K562 (cell line): Measurements from ENCODE around the gene ASIC1. TPM values are rescaled to one million over a fixed set of nuclear protein-coding genes. Genes with fewer than 3 reads are reported as not detected.
A peak's percentile ranks its signal among the peaks of the same experiment; 100 is the strongest.

Experiments used
- ATAC-seq: fragments of 200-7000 bp; cut with Tn5 transposase; 3 replicates; pipeline ENCODE4 v1.9.1; 2020; ENCODE audit warnings: moderate library complexity
- BruUV-seq: library from RNA; stranded (reverse); fragments of 400-500 nt; replicated peaks from 2 replicates; lab custom pipeline; 2021; lab: Mats Ljungman, UMichigan
- CTCF ChIA-PET: fragments of 300-600 bp; formaldehyde crosslinking; extraction: SDS; loops from one replicate; lab custom pipeline; 2021; ENCODE audit warnings: low intra/inter-chr PET ratio; lab: Yijun Ruan, JAX
- POLR2A ChIA-PET: fragments of 300-600, 350-650 bp; sonication (Branson Sonifier 250); formaldehyde crosslinking; extraction: SDS; loops from one replicate; lab custom pipeline; 2021; ENCODE audit warnings: antibody characterized with exemption, inconsistent platforms; lab: Yijun Ruan, JAX
- DNase-seq, 4 experiments: peaks; one replicate each; pipeline versions ENCODE4 v3.0.0 to v3.0.0-alpha.2; 2011 to 2018; ENCODE audit warnings: low spot score in 3 of 4, mixed read lengths in 3 of 4; ENCODE audit errors: extremely low read depth in 1 of 4
- FAIRE-seq: peaks from 2 replicates; lab custom pipeline; 2011; peaks lifted over from hg19 to GRCh38; lab: Jason Lieb, UNC
- H2AFZ ChIP-seq: 2 replicates; pipeline ENCODE4 v1.6.0; 2011; ENCODE audit warnings: low read depth, low read length, control low read depth, inconsistent platforms
- H3K27ac ChIP-seq: fragments of 200-600 bp; 3 replicates; pipeline ENCODE4 v1.8.0; 2011; ENCODE audit warnings: low read depth, mild to moderate bottlenecking, control low read depth, inconsistent platforms, low read length, moderate library complexity, mixed read lengths; ENCODE audit errors: extremely low read depth
- H3K27me3 ChIP-seq, 2 experiments: fragments of 300-600 bp in 1 of 2; 2 replicates in 1 of 2; 3 replicates in 1 of 2; pipeline versions ENCODE4 v1.6.0 to v1.8.0; 2011; ENCODE audit warnings: inconsistent platforms in 2 of 2, low read length in 2 of 2, mild to moderate bottlenecking in 1 of 2, mixed read lengths in 1 of 2, moderate library complexity in 1 of 2; ENCODE audit not compliant: control insufficient read depth in 2 of 2, insufficient read depth in 2 of 2
- H3K36me3 ChIP-seq: fragments of 300-600 bp; 3 replicates; pipeline ENCODE4 v1.8.0; 2011; ENCODE audit warnings: mild to moderate bottlenecking, low read length, inconsistent platforms; ENCODE audit not compliant: control insufficient read depth, insufficient read depth
- H3K4me1 ChIP-seq, 2 experiments: fragments of 200-600 bp in 1 of 2; replicated peaks in 1 of 2; 2 replicates in 1 of 2; 3 replicates in 1 of 2; pipeline versions ENCODE4 v1.5.1 to v1.8.0; 2011; ENCODE audit warnings: inconsistent platforms in 2 of 2, low read length in 2 of 2, mild to moderate bottlenecking in 1 of 2, mixed read lengths in 1 of 2, moderate library complexity in 1 of 2; ENCODE audit not compliant: control insufficient read depth in 2 of 2, insufficient read depth in 2 of 2
- H3K4me2 ChIP-seq: 2 replicates; pipeline ENCODE4 v1.6.1; 2011; ENCODE audit warnings: low read length, control low read depth, inconsistent platforms, mixed read lengths; ENCODE audit not compliant: insufficient read depth
- H3K4me3 ChIP-seq: fragments of 200-600 bp; sonication (generic), shearing (Covaris generic); 2 replicates; pipeline ENCODE4 v1.5.1; 2016; ENCODE audit warnings: control low read depth, inconsistent platforms
- H3K79me2 ChIP-seq: fragments of 200-600 bp; 3 replicates; pipeline ENCODE4 v1.8.0; 2011; ENCODE audit warnings: low read length, inconsistent platforms; ENCODE audit not compliant: control insufficient read depth, insufficient read depth
- H3K9ac ChIP-seq, 2 experiments: 2 replicates each; pipeline versions ENCODE4 v1.6.0 to v1.6.1; 2011; ENCODE audit warnings: low read depth in 2 of 2, low read length in 2 of 2, control low read depth in 1 of 2, inconsistent platforms in 1 of 2, mild to moderate bottlenecking in 1 of 2, mixed read lengths in 1 of 2; ENCODE audit not compliant: insufficient read depth in 1 of 2
- H3K9me1 ChIP-seq: one replicate; pipeline ENCODE4 v1.6.0; 2011; ENCODE audit warnings: inconsistent platforms, mild to moderate bottlenecking, low read length, moderate library complexity; ENCODE audit not compliant: control insufficient read depth, insufficient read depth
- H3K9me3 ChIP-seq: replicated peaks from 2 replicates; pipeline ENCODE4 v1.5.1; 2011; ENCODE audit warnings: low read depth, low read length, inconsistent platforms; ENCODE audit not compliant: control insufficient read depth, insufficient read depth
- H4K20me1 ChIP-seq: replicated peaks from 2 replicates; pipeline ENCODE4 v1.6.1; 2011; ENCODE audit warnings: low read length, inconsistent platforms, mixed read lengths; ENCODE audit not compliant: control insufficient read depth, insufficient read depth
- ARNT ChIP-seq, 2 experiments: fragments of 450-650 bp; IDR thresholded peaks; 2 replicates each; pipeline ENCODE4 v1.6.1; 2016; ENCODE audit warnings: mild to moderate bottlenecking in 1 of 2
- ATF7 ChIP-seq: fragments of 450-650 bp; IDR thresholded peaks from 2 replicates; pipeline ENCODE4 v1.7.1; 2014; ENCODE audit warnings: mild to moderate bottlenecking, moderate library complexity
- CBFA2T3 ChIP-seq: fragments of 450-650 bp; IDR thresholded peaks from 2 replicates; pipeline ENCODE4 v1.6.1; 2017
- DPF2 ChIP-seq: fragments of 450-650 bp; IDR thresholded peaks from 2 replicates; pipeline ENCODE4 v1.6.1; 2016
- EP300 ChIP-seq: IDR thresholded peaks from 2 replicates; pipeline ENCODE4 v1.6.1; 2012; ENCODE audit warnings: low read length, improper control_type of control experiment
- ETV5 ChIP-seq: sonication (generic); formaldehyde crosslinking; IDR thresholded peaks from 2 replicates; pipeline ENCODE4 v1.4.0; 2020; ENCODE audit warnings: low read depth, mild to moderate bottlenecking, missing genetic modification reagents
- ETV6 ChIP-seq, 3 experiments: fragments of 150-350 bp in 1 of 3; sonication (generic) in 1 of 3; formaldehyde crosslinking in 1 of 3; IDR thresholded peaks; 2 replicates each; pipeline versions ENCODE4 v1.6.1 to v1.8.0; 2014 to 2022; ENCODE audit warnings: borderline replicate concordance in 2 of 3, low read depth in 2 of 3, antibody characterized with exemption in 1 of 3, low read length in 1 of 3, mild to moderate bottlenecking in 1 of 3, missing genetic modification reagents in 1 of 3
- FOXM1 ChIP-seq, 2 experiments: fragments of 450-650 bp in 1 of 2; sonication (generic) in 1 of 2; formaldehyde crosslinking in 1 of 2; IDR thresholded peaks; 2 replicates each; pipeline versions ENCODE4 v1.6.1 to v1.9.0; 2017 to 2022; ENCODE audit warnings: low read depth in 2 of 2, mild to moderate bottlenecking in 2 of 2, missing genetic modification reagents in 1 of 2, moderate library complexity in 1 of 2
- HDAC1 ChIP-seq, 2 experiments: fragments of 450-650 bp; IDR thresholded peaks; 2 replicates each; pipeline ENCODE4 v1.6.1; 2016 to 2017; ENCODE audit warnings: inconsistent platforms in 1 of 2, mild to moderate bottlenecking in 1 of 2, moderate library complexity in 1 of 2
- JUND ChIP-seq, 2 experiments: IDR thresholded peaks; 2 replicates in 1 of 2; 3 replicates in 1 of 2; pipeline ENCODE4 v1.6.1; 2011; ENCODE audit warnings: borderline replicate concordance in 2 of 2, low read depth in 2 of 2, low read length in 2 of 2, improper control_type of control experiment in 1 of 2, missing biosample characterization in 1 of 2, missing genetic modification characterization in 1 of 2, missing genetic modification reagents in 1 of 2
- MCM7 ChIP-seq, 2 experiments: fragments of 450-650 bp; IDR thresholded peaks; 2 replicates each; pipeline ENCODE4 v1.6.1; 2016 to 2018
- NCOA1 ChIP-seq: fragments of 450-650 bp; IDR thresholded peaks from 2 replicates; pipeline ENCODE4 v1.6.1; 2016; ENCODE audit warnings: low read depth
- PBX2 ChIP-seq, 2 experiments: IDR thresholded peaks in 1 of 2; conservative IDR thresholded peaks in 1 of 2; 2 replicates each; pipeline ENCODE4 v1.6.1; 2016; ENCODE audit warnings: low read depth in 2 of 2, mild to moderate bottlenecking in 1 of 2, missing compliant biosample characterization in 1 of 2, missing genetic modification characterization in 1 of 2, moderate library complexity in 1 of 2
- PML ChIP-seq: IDR thresholded peaks from 2 replicates; pipeline ENCODE4 v1.6.1; 2012; ENCODE audit warnings: low read length, inconsistent platforms
- RBM34 ChIP-seq: fragments of 200-400 bp; formaldehyde crosslinking; IDR thresholded peaks from 2 replicates; pipeline ENCODE4 v1.6.1; 2018; ENCODE audit warnings: low read length, borderline replicate concordance; ENCODE audit not compliant: insufficient read depth
- RBM39 ChIP-seq: fragments of 200-400 bp; formaldehyde crosslinking; optimal IDR thresholded peaks from 2 replicates; pipeline ENCODE3; 2018; ENCODE audit warnings: low read depth, low read length
- SOX6 ChIP-seq: fragments of 450-650 bp; IDR thresholded peaks from 2 replicates; pipeline ENCODE4 v1.6.1; 2014; ENCODE audit warnings: mild to moderate bottlenecking
- SRF ChIP-seq, 2 experiments: fragments of 250-450, 450-650 bp in 1 of 2; sonication (Bioruptor Pico) in 1 of 2; sonication (generic) in 1 of 2; formaldehyde crosslinking; IDR thresholded peaks; 2 replicates each; pipeline versions ENCODE4 v1.5.0 to v1.5.1; 2020 to 2022; ENCODE audit warnings: mild to moderate bottlenecking in 1 of 2, missing genetic modification reagents in 1 of 2
- TAL1 ChIP-seq: fragments of 450-650 bp; IDR thresholded peaks from 2 replicates; pipeline ENCODE4 v1.6.1; 2016; ENCODE audit warnings: mild to moderate bottlenecking
- ZNF551 ChIP-seq: fragments of 250-450 bp; sonication (Bioruptor Pico); IDR thresholded peaks from 2 replicates; pipeline ENCODE4 v1.5.0; 2021; ENCODE audit warnings: mild to moderate bottlenecking, moderate library complexity
- ZNF644 ChIP-seq: fragments of 200-800 bp; sonication (Bioruptor generic); IDR thresholded peaks from 2 replicates; pipeline ENCODE4 v1.6.1; 2016; ENCODE audit warnings: low read depth, missing genetic modification characterization, missing compliant biosample characterization
- WGBS: fragments of 100-300 bp; shearing (Covaris generic); methylation state at CpG from one replicate; pipeline ENCODE4 v1.1.6; 2016; ENCODE audit warnings: low coverage, mixed read lengths; ENCODE audit not compliant: insufficient coverage; ENCODE audit errors: missing lambda C conversion rate; 5-methylcytosine and 5-hydroxymethylcytosine counted together
- in situ Hi-C: fragments of 300-500 bp; cut with MboI; formaldehyde crosslinking; loops from 4 replicates; pipeline ENCODE4 v1.15.0; 2018; ENCODE audit warnings: inconsistent platforms, mixed read lengths
- intact Hi-C: fragments of 100-400 bp; cut with micrococcal nuclease; formaldehyde crosslinking; loops from 2 replicates; pipeline ENCODE4 v1.14.2; 2022
- polyA plus RNA-seq, 8 experiments: library from polyadenylated mRNA; depleted of rRNA in 4 of 8; stranded (reverse) in 5 of 8; unstranded in 3 of 8; fragments of >200 nt; fragmentation: Nextera tagmentation in 2 of 8; fragmentation: Illumina TruSeq in 1 of 8; extraction: Ambion mirVana in 2 of 8; extraction: Trizol in 1 of 8; gene quantifications; 2 replicates each; pipeline versions ENCODE4 v1.2.1 to v1.2.3, GENCODE V29; 2011 to 2014; ENCODE audit warnings: inconsistent platforms in 1 of 8, missing spikeins in 1 of 8
- total RNA-seq, 7 experiments: library from RNA; depleted of rRNA in 6 of 7; stranded (reverse); fragments of >200 nt in 6 of 7; fragmentation: Illumina TruSeq in 2 of 7; extraction: Trizol in 2 of 7; gene quantifications; 2 replicates each; pipeline versions ENCODE4 v1.2.1 to v1.2.3, GENCODE V29; 2011 to 2021; ENCODE audit warnings: low replicate concordance in 1 of 7

The ASIC1 gene
- total and polyA plus RNA-seq, 9 of the 15 experiments (the other 6 are each of a cell fraction or from before 2014, with no cell fraction given) = 0.01 to 1.7 (median 0.45) TPM

- BruUV-seq = no TSS peak
- Histone ChIP-seq H3K9me1 (no peaks in the 10 kb centered on the region), H3K9me3 (no peaks in the 10 kb centered on the region), H3K4me1 (peaks cover 26 to 27% of the 10 kb centered on the region in 2 experiments), H3K79me2 (no peaks in the 10 kb centered on the region), H3K27ac (no peak overlapping the region; the same call in 2 of the 3 replicates), H3K36me3 (no peaks in the 10 kb centered on the region), H4K20me1 (0 out of 2 replicates have a peak, but pooled peaks cover 7% of the 10 kb centered on the region), H2AFZ (peak overlapping the region; percentile 49; the same call in 1 of the 2 replicates), H3K4me2 (peak overlapping the region; percentile 59), H3K4me3 (no peak overlapping the region), H3K9ac (no peak overlapping the region), H3K27me3 (no peaks in the 10 kb centered on the region)
- CTCF ChIA-PET = interaction anchor here (0.9 to 4.7 kb wide), 3 partner anchors 14 to 33 kb away, joined by 4 to 22 read pairs (median 4); no protein-coding TSS in a partner anchor
- intact Hi-C loops = no loop called here
- WGBS = 12% methylated on average over 5 of the region's 5 CpGs
- ATAC-seq (peak; percentile 87), FAIRE-seq (peak; percentile 87), DNase-seq (peak; percentile 76 to 82 (median 80))
- POLR2A ChIA-PET = interaction anchor here (0.6 to 3.1 kb wide), 4 partner anchors 8 to 59 kb away, joined by 3 to 14 read pairs (median 5); no protein-coding TSS in a partner anchor
- in situ Hi-C loops = no loop called here
- peak; percentile 93 for TF ChIP-seq CBFA2T3
- no peak for TF ChIP-seq PBX2 (CRISPR knock-in tag; IDR thresholded peaks at IDR 0.05; ENCODE audit: low read depth)
- TF ChIP-seq PBX2 (tag; conservative IDR thresholded peaks at IDR 0.05; ENCODE audit: low read depth) = peak; percentile 35
- TF ChIP-seq ZNF551 (CRISPR knock-in tag) = no peak
- peak in 1 of 2 experiments; percentile 64; a peak in 1 of 4 replicates for TF ChIP-seq ARNT (IDR thresholded peaks at IDR 0.05)
- no peak for TF ChIP-seq ETV6 (IDR thresholded peaks at IDR 0.05; ENCODE audit: borderline replicate concordance in 1 of 2, low read depth in 2 of 2, low read length in 1 of 2)
- no peak for TF ChIP-seq ETV6 (CRISPR knock-in tag; IDR thresholded peaks at IDR 0.05; ENCODE audit: borderline replicate concordance)
- TF ChIP-seq NCOA1 = peak; percentile 44; the same call in 1 of the 2 replicates
- TF ChIP-seq JUND (IDR thresholded peaks at IDR 0.05; ENCODE audit: borderline replicate concordance, low read depth, low read length) = peak; percentile 27; the same call in 1 of the 2 replicates
- peak; percentile 55; the same call in 1 of the 3 replicates for TF ChIP-seq JUND (tag; IDR thresholded peaks at IDR 0.05; ENCODE audit: borderline replicate concordance, low read depth, low read length)
- no peak for TF ChIP-seq MCM7 (IDR thresholded peaks at IDR 0.05)
- TF ChIP-seq RBM39 = no peak
- TF ChIP-seq EP300 = peak; percentile 77
- TF ChIP-seq HDAC1 (IDR thresholded peaks at IDR 0.05) = peak in 1 of 2 experiments; percentile 31; a peak in 1 of 4 replicates
- no peak for TF ChIP-seq RBM34
- no peak for TF ChIP-seq ZNF644
- peak; percentile 90 for TF ChIP-seq TAL1
- peak; percentile 58; the same call in 1 of the 2 replicates for TF ChIP-seq FOXM1 (IDR thresholded peaks at IDR 0.05; ENCODE audit: low read depth)
- TF ChIP-seq FOXM1 (CRISPR knock-in tag; IDR thresholded peaks at IDR 0.05; ENCODE audit: low read depth) = no peak
- peak; percentile 88 for TF ChIP-seq SOX6
- TF ChIP-seq ATF7 = peak; percentile 75
- peak; percentile 78; the same call in 1 of the 2 replicates for TF ChIP-seq DPF2
- TF ChIP-seq ETV5 (CRISPR knock-in tag) = peak; percentile 15; the same call in 1 of the 2 replicates
- TF ChIP-seq SRF (CRISPR knock-in tag; IDR thresholded peaks at IDR 0.05) = peak in 1 of 2 experiments; percentile 56; a peak in 1 of 4 replicates
- peak; percentile 68; the same call in 1 of the 2 replicates for TF ChIP-seq PML
These were observed 15.4 kb upstream of the ASIC1 start for GRCh38 chr12:50041962-50042361.
